OCI-LY1 (cell line): Measurements from ENCODE around the gene TSPAN5.

ENCODE experiments used
- H2AFZ ChIP-seq: fragments of 200-600 bp; sonication (generic), shearing (Covaris generic); 2 replicates; pipeline ENCODE4 v1.6.0; 2014; ENCODE audit warnings: antibody characterized with exemption, mild to moderate bottlenecking, low read length
- H3F3A ChIP-seq: fragments of 200-600 bp; sonication (generic), shearing (Covaris generic); 2 replicates; pipeline ENCODE4 v1.6.0; 2014; ENCODE audit warnings: mild to moderate bottlenecking, antibody characterized with exemption, low read length, moderate library complexity; ENCODE audit not compliant: insufficient read depth
- H3K27ac ChIP-seq: fragments of 200-600 bp; sonication (generic); 2 replicates; pipeline ENCODE4 v1.5.1; 2014; ENCODE audit warnings: low read length, mixed run types, mild to moderate bottlenecking, low read depth; ENCODE audit not compliant: poor library complexity, severe bottlenecking
- H3K27me3 ChIP-seq: fragments of 200-600 bp; sonication (generic); 2 replicates; pipeline ENCODE4 v1.6.0; 2014; ENCODE audit warnings: antibody characterized with exemption, mild to moderate bottlenecking, low read length, moderate library complexity; ENCODE audit not compliant: insufficient read depth
- H3K36me3 ChIP-seq: fragments of 200-600 bp; sonication (generic); 2 replicates; pipeline ENCODE4 v1.6.1; 2014; ENCODE audit warnings: mild to moderate bottlenecking, antibody characterized with exemption, low read length, moderate library complexity, mixed read lengths; ENCODE audit not compliant: insufficient read depth
- H3K4me1 ChIP-seq: fragments of 200-600 bp; sonication (generic); 2 replicates; pipeline ENCODE4 v1.5.1; 2014; ENCODE audit warnings: mild to moderate bottlenecking, low read length, moderate library complexity; ENCODE audit not compliant: insufficient read depth, severe bottlenecking
- H3K4me2 ChIP-seq: fragments of 200-600 bp; sonication (generic), shearing (Covaris generic); 2 replicates; pipeline ENCODE4 v1.6.1; 2014; ENCODE audit warnings: low read length
- H3K4me3 ChIP-seq: fragments of 200-600 bp; sonication (generic); 2 replicates; pipeline ENCODE4 v1.5.1; 2014; ENCODE audit warnings: low read length, low read depth, mild to moderate bottlenecking, mixed read lengths; ENCODE audit not compliant: poor library complexity, severe bottlenecking
- H3K79me2 ChIP-seq: fragments of 200-600 bp; shearing (Covaris generic); 2 replicates; pipeline ENCODE4 v1.6.1; 2016; ENCODE audit warnings: mixed run types, low read length, mixed read lengths; ENCODE audit not compliant: insufficient read depth
- H3K9ac ChIP-seq: fragments of 200-600 bp; sonication (generic), shearing (Covaris generic); 2 replicates; pipeline ENCODE4 v1.6.1; 2014; ENCODE audit warnings: mild to moderate bottlenecking, low read length, mixed read lengths
- H3K9me2 ChIP-seq: fragments of 200-600 bp; sonication (generic), shearing (Covaris generic); 2 replicates; pipeline ENCODE4 v1.6.1; 2014; ENCODE audit warnings: low read depth, mild to moderate bottlenecking, low read length, mixed read lengths
- H3K9me3 ChIP-seq: fragments of 200-600 bp; shearing (Covaris generic); 2 replicates; pipeline ENCODE4 v1.6.1; 2014; ENCODE audit warnings: low read length, mixed read lengths
- H4K20me1 ChIP-seq: fragments of 200-600 bp; sonication (generic), shearing (Covaris generic); 2 replicates; pipeline ENCODE4 v1.6.0; 2016; ENCODE audit warnings: mild to moderate bottlenecking, low read length; ENCODE audit not compliant: insufficient read depth
- EZH2 ChIP-seq: fragments of 200-600 bp; sonication (generic), shearing (Covaris generic); IDR thresholded peaks from 2 replicates; pipeline ENCODE4 v1.8.0; 2017; ENCODE audit warnings: borderline replicate concordance, mixed run types, mild to moderate bottlenecking, antibody characterized with exemption, low read length, moderate library complexity, mixed read lengths
- TF ChIP-seq, protein P1 (sequence below): fragments of 200-600 bp; sonication (generic), shearing (Covaris generic); IDR thresholded peaks from 2 replicates; pipeline ENCODE4 v1.5.1; 2017; ENCODE audit warnings: mild to moderate bottlenecking, antibody characterized with exemption, low read length, moderate library complexity, mixed read lengths

The TSPAN5 gene

GRCh38 chr4:98602270-98602669, 56.1 kb downstream of the TSPAN5 start:
- no peak overlapping the region for H3K4me3 ChIP-seq
- no peak overlapping the region for H3K27ac ChIP-seq
- no peaks in the 10 kb centered on the region for H3K27me3 ChIP-seq
- no peaks in the 10 kb centered on the region for H3K79me2 ChIP-seq
- no peak for TF ChIP-seq EZH2
- TF ChIP-seq, protein P1, sequence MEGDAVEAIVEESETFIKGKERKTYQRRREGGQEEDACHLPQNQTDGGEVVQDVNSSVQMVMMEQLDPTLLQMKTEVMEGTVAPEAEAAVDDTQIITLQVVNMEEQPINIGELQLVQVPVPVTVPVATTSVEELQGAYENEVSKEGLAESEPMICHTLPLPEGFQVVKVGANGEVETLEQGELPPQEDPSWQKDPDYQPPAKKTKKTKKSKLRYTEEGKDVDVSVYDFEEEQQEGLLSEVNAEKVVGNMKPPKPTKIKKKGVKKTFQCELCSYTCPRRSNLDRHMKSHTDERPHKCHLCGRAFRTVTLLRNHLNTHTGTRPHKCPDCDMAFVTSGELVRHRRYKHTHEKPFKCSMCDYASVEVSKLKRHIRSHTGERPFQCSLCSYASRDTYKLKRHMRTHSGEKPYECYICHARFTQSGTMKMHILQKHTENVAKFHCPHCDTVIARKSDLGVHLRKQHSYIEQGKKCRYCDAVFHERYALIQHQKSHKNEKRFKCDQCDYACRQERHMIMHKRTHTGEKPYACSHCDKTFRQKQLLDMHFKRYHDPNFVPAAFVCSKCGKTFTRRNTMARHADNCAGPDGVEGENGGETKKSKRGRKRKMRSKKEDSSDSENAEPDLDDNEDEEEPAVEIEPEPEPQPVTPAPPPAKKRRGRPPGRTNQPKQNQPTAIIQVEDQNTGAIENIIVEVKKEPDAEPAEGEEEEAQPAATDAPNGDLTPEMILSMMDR: no peak
- H2AFZ ChIP-seq: no peak overlapping the region
- no peaks in the 10 kb centered on the region for H3F3A ChIP-seq
- no peak overlapping the region for H3K4me2 ChIP-seq
- no peaks in the 10 kb centered on the region for H3K36me3 ChIP-seq
- no peaks in the 10 kb centered on the region for H3K9me2 ChIP-seq
- no peak overlapping the region for H3K9ac ChIP-seq
- 0 out of 2 replicates have a peak, but pooled peaks cover 4% of the 10 kb centered on the region for H3K9me3 ChIP-seq
- no peaks in the 10 kb centered on the region for H3K4me1 ChIP-seq
- H4K20me1 ChIP-seq: no peaks in the 10 kb centered on the region

- Histone ChIP-seq H3F3A (no peaks in the 10 kb centered on the region), H3K36me3 (no peaks in the 10 kb centered on the region), H3K79me2 (no peaks in the 10 kb centered on the region), H2AFZ (no peak overlapping the region), H3K9me3 (0 out of 2 replicates have a peak, but pooled peaks cover 4% of the 10 kb centered on the region), H3K9me2 (no peaks in the 10 kb centered on the region), H3K9ac (no peak overlapping the region), H3K27ac (no peak overlapping the region), H3K4me3 (no peak overlapping the region), H4K20me1 (no peaks in the 10 kb centered on the region), H3K4me1 (no peaks in the 10 kb centered on the region), H3K27me3 (no peaks in the 10 kb centered on the region), H3K4me2 (no peak overlapping the region)
- TF ChIP-seq, protein P1: no peak
Observed at GRCh38 chr4:98601708-98602107, 56.7 kb downstream of the TSPAN5 start.

- no peaks in the 10 kb centered on the region for H3K4me1 ChIP-seq
- no peaks in the 10 kb centered on the region for H4K20me1 ChIP-seq
- H3K36me3 ChIP-seq: no peaks in the 10 kb centered on the region
- no peak overlapping the region for H3K27ac ChIP-seq
- H3K9me2 ChIP-seq: no peaks in the 10 kb centered on the region
- H3K9ac ChIP-seq: no peak overlapping the region
- no peak overlapping the region for H3K4me2 ChIP-seq
- TF ChIP-seq EZH2: no peak
- TF ChIP-seq, protein P1: no peak
- no peaks in the 10 kb centered on the region for H3K79me2 ChIP-seq
- H3K9me3 ChIP-seq: 0 out of 2 replicates have a peak, but pooled peaks cover 4% of the 10 kb centered on the region
- H3K4me3 ChIP-seq: no peak overlapping the region
- no peaks in the 10 kb centered on the region for H3K27me3 ChIP-seq
- no peak overlapping the region for H2AFZ ChIP-seq
- H3F3A ChIP-seq: no peaks in the 10 kb centered on the region
Observed at GRCh38 chr4:98599617-98600205, 58.7 kb downstream of the TSPAN5 start.
